Urothelium cell line (cell line): ENCODE results near the gene S100P.

ENCODE experiments used
- DNase-seq: peaks from one replicate; pipeline ENCODE4 v3.0.0; 2011; ENCODE audit warnings: low spot score, mixed read lengths
- FAIRE-seq: peaks from 2 replicates; lab custom pipeline; 2011; peaks lifted over from hg19 to GRCh38; lab: Jason Lieb, UNC

S100P gene

GRCh38 chr4:6695660-6696610 is 2.3 kb downstream of the S100P start:
- DNase-seq: no peak
- no peak for FAIRE-seq

GRCh38 chr4:6696611-6697010 is 2.9 kb downstream of the S100P start:
- FAIRE-seq (no peak), DNase-seq (no peak)

DNA sequence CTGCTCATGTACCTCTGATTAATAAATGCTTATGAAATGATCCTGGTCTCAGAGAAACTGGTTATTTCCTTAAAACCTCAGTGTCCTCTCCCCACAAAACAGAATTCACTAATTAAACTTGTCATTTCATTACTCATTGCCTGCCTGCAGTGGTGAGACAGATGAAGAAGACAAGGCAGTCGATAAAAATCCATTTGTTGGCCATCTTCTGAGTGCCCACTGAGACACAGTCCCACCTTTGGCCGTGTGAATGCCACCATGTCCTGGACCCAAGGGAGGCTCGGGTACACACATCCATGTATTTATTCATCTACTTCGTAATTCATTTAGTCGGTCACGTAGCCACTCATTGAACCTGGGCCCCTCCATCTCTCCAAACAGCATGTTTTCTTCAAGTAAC is 3.5 kb downstream of the S100P start:
- FAIRE-seq (no peak), DNase-seq (no peak)

DNA sequence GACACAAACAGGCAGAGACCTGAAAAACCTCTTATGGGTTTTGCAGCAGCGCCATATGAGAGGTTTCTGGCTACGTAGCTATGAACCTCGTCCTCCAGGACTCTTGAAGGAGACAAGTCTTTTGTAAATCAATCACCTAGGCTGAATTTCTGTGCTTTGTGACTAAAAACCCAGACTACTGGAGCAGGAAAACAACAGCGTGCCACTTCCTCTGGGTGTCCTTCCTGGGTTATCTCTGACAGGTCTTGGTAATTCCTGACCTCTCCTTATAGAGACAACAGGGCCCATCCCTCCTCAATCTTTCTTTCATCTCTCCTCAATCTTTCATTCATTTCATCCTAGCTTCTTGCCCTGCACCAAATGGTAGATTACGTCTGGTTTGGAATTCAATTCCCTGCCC is 5.7 kb downstream of the S100P start:
- no peak for DNase-seq
- no peak for FAIRE-seq

DNA sequence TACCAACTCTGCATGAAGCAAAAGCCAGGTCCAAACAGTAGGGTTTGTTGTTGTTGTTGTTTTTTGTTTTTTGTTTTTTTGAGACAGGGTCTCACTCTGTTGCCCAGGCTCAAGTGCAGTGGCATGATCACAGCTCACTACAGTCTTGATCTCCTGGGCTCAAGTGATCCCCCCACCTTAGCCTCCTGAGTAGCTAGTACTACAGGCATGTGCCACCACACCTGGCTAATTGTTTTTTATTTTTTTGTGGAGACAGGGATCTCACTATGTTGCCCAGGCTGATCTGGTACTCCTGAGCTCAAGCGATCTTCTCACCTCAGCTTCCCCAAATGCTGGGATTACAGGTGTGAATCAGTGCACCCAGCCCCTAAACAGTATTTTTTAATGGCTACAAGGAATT is 6.2 kb downstream of the S100P start:
- DNase-seq (no peak), FAIRE-seq (no peak)

DNA sequence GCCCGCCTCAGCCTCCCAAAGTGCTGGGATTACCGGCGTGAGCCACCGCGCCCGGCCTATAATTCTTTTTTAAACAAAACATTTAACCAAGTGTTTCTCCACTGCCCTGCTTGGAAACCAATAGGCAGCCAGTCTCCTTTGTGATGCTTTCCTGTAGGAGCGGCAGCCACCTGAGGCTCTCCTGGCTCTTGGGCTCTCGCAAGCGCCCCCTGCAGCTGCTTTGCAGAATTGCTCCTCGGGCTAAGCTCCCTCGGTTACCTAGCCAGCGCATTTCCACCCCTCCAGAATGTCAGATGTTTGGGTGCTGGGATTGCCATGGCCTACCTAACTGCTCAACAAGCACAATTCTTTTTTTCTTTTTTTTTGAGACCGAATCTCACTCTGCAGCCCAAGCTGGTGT is 7.7 kb downstream of the S100P start:
- FAIRE-seq (no peak), DNase-seq (no peak)

DNA sequence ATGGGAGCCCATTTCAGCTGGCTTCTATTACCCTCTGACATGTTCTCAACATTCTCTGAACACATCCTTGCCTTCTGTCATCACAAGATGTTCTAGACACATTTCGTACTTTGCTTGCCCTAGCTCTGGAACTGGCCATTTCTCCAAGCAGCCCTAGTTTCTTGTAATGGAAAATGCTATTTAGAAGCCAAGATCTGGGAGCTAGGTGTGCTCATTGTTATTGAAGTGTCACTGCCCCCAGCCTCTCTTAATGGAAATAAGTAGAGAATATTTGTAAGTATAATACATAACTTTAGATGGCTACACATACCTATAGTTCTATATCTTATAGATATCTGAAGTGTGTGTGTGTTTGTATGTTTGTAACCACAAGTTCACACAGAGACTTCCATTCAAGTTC is 9.1 kb downstream of the S100P start:
- FAIRE-seq (no peak), DNase-seq (no peak)

GRCh38 chr4:6703786-6704185 is 10.1 kb downstream of the S100P start:
- FAIRE-seq: no peak
- no peak for DNase-seq

- no peak for FAIRE-seq
- DNase-seq: no peak
These were observed 12.0 kb downstream of the S100P start for GRCh38 chr4:6705646-6706045.

DNA sequence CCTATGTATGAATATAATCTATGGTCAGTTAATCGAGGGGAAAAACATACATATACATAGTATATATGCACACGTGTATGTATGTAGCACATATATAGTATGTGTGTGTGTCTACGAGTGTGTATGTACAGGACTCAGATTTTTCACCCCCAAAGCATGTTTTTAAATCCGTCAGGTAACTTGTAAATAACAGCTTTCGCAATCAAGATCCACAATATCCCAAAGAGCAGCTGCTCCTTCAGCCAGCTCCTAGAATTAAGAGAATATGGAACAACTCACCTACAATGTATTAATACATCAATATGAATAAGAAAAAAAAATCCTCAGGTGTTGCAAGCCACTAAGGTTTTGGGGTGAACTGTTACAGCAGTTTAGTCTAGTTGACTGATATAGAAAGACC is 12.5 kb downstream of the S100P start:
- no peak for DNase-seq
- no peak for FAIRE-seq

DNA sequence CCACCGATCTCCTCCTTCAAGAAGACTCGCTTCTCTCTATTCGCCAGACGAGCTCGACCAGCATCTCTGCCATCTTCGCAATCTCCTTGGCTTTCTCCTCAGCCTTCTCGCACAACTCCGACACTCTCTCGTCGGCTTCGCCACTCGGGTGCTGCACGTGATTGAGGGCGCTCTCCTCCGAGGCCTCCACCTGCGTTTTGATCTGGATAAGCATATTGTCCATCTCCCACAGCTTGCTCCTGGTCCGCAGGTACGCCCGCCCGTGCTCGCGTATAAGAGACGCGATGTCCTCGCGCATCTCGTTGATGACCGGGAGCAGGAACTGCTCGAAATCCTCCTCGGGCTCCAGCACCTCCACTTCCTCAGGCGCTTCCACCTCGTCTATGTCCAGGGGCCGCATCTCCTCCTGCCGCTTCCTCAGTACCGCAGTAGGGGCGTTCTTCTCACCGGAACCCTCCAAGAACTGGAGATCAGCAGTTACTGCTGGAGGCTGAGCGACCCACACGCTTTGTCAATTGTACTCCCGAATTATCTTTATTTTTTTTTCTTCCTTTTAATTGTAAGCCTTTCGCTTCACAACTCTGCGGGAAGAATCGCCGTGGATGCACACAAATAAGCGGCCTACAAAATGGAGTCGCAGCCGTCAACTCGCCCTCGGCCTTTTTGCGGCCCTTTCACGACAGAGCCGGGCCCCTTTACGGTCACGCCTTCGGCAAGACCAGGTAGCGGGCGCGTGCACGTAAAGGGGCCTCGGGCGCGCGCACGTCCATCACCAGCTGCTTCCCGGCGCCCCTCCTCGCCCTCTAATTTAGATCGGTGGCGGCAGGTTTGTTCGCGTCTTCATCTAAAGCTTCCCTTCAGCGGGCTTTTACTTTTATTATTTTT is 15.8 kb downstream of the S100P start, which contains the start of gene MRFAP1L1:
Gene MRFAP1L1 (minus strand): TSS at position 636 of the 885 bp plus-strand sequence. CDS start 236 bp downstream, at position 400.
- DNase-seq: peak; percentile 89
- FAIRE-seq: no peak

DNA sequence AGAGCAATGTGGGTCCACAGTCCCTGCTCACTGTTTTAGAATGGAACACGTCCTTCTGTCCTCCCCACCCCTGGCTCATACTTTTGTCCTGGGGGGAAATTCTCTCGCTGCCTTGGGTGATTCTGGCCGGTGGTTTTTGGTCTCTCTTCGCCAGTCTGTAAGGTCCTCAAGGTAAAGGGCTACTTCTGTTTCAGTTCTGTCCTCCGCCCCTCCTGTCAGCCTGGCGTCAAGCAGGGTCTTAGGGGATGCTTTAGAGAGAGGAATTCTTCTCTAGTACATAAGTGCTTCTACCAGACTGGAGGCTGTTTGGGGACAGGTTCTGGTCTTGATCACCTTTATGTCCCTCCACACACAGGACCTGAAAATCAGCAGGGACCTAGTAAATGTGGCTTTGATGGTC is 16.6 kb downstream of the S100P start:
- FAIRE-seq (no peak), DNase-seq (no peak)

- FAIRE-seq (no peak), DNase-seq (no peak)
These were observed 17.3 kb downstream of the S100P start for GRCh38 chr4:6710996-6711395.

DNA sequence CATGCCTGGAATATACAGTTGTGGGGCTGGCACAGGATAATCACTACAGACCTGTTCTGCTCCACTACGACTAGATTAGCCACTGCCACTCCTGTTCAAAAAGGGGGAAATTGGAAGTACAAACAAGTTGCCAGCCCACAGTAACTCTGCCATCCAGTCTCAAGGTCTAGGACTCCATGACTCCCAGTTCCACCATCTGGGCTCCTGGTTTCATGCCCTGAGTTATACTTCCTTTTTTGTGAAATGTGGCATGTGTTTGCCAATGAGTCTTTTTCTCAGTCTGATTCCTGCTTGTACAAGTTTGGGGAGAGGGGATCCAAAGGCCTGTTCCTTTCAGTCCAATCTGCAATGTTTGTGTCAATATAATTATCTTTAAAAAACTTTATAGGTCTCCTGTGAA is 21.3 kb downstream of the S100P start:
- DNase-seq: no peak
- FAIRE-seq: no peak

DNA sequence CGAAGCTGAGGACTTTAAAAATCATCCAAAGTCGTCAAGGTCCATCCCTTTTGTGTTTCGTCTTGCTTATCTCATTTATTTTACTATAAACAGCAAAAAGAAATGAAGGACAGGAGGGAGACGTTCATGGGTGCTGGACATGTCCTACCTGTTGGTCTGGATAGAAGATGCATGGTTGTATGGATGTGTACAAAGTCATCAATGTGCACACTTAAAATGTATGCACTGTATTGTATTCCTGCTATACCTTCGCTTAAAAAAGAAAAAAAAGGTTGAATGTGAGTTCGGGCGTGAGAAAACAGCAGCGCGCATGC is 22.0 kb downstream of the S100P start:
- DNase-seq: no peak
- FAIRE-seq: no peak

DNA sequence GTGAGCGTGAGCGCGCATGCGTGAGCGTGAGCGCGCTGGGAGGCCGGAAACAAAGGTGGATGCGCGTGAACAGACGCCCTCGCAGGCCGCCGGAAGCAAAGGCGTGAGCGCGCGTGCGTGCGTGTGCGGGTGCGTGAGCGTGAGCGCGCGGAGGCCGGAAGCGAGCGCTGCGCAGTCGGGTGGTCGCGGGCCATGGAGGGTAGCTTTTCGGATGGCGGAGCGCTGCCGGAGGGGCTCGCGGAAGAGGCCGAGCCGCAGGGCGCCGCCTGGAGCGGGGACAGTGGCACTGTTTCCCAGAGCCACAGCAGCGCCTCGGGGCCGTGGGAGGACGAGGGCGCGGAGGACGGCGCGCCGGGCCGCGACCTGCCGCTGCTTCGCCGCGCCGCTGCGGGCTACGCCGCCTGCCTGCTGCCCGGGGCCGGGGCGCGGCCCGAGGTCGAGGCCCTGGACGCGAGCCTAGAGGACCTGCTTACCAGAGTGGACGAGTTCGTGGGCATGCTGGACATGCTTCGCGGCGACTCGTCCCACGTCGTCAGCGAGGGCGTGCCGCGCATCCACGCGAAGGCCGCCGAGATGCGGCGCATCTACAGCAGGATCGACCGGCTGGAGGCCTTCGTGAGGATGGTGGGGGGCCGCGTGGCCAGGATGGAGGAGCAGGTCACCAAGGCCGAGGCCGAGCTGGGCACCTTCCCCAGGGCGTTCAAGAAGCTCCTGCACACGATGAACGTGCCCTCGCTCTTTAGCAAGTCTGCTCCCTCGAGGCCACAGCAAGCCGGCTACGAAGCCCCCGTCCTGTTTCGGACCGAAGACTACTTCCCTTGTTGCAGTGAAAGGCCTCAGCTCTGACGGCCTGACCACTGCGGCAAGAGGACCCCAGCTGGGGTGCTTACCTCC is 22.6 kb downstream of the S100P start, which contains the start of gene BLOC1S4:
Gene BLOC1S4 (plus strand): TSS at position 157 of the 894 bp plus-strand sequence. CDS start 36 bp downstream, at position 193.
- FAIRE-seq (peak; percentile 67), DNase-seq (peak; percentile 90)

DNA sequence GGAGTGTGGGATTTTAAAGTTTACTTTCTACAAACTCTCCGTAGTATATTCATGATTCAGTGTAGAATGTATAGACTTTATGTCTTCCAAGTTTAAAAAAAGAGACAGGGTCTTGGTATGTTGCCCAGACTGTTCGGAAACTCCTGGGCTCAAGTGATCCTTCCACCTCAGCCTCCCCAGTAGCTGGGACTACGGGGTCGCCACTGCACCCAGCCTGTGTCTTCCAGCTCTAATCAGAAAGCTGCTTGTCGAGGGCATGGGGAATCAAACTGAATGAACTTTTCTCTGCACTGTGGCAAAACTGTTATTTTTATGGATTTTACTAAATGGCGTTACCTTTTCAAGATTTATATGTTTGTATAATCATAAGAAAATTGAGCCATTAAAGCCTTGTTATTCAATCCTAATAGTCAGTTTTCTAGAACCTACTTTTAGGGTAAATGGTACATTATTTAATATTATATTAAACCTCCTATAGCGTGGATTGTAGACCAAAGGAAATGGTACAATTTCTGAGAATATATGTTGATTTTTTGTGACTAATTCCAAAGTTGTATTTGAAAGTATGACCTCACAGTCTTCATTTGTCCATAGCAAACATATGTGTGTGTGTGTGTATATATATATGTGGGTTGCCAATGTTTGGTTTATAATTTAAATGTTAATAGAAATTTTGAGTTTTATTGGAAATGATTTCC is 23.4 kb downstream of the S100P start:
- FAIRE-seq (no peak), DNase-seq (no peak)

DNA sequence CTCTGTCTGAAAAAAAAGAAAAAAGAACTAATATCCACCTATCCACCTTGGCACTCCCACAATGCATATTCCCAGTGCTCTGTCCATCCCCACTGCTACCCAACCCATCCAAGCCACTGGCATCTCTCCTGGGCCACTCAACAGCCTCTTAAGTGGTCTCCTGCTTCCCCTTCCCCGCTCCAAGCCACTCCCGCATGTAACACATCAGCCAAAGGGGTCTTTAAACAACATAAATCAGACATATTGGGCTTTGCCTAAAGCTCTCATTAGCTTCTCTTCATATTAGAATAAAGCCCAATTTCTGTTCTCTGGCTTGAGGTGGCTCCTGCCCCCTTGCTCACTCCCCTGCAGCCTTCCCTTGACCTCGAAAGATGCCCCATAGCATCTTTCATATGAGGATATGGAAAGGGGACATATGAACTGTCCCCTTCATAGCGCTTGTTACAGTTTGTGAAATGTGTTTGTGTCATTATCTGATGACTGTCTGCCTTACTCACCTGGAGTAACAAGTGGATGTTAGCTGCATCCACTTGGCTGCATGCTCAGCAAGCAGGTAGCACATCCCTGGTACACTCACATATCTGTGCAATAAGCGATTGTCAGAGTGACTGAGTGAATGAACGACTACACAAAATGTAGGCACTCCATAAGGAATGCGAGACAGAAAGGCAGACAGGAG is 25.4 kb downstream of the S100P start:
- DNase-seq: no peak
- FAIRE-seq: no peak

- DNase-seq: no peak
These were observed 26.0 kb downstream of the S100P start for GRCh38 chr4:6719611-6720179.

More at GRCh38 chr4:6719611-6720179, 26.0 kb downstream of the S100P start:
- FAIRE-seq: no peak
